ENCODE results near the gene NAA38. TPM values are rescaled to one million over a fixed set of nuclear protein-coding genes. Genes with fewer than 3 reads are reported as not detected.

Gene NAA38
- total RNA-seq, 2 donors from 2014 or later = 77.1 to 85.0 TPM

DNA sequence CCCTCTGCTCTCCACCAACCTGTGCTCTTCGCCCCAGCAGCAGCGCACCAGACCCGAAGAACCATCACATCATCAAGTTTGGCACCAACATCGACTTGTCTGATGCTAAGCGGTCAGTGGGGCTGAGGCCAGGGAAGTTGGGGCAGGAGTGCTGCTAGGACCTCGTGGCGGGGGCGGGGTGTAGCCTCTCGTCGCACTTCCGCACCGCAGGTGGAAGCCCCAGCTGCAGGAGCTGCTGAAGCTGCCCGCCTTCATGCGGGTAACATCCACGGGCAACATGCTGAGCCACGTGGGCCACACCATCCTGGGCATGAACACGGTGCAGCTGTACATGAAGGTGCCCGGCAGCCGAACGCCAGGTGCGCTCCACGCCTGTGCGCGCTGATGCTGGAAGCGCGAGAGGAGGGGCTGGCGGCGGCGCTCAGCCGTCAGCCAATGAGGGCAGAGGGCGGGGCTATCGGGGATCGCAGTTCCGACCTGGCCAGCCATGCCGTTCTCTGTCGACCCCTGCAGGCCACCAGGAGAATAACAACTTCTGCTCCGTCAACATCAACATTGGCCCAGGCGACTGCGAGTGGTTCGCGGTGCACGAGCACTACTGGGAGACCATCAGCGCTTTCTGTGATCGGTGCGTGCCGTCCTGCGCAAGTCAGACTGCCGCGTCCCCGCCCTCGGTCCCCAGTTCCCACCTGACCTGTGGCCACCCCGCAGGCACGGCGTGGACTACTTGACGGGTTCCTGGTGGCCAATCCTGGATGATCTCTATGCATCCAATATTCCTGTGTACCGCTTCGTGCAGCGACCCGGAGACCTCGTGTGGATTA is 5.7 kb downstream of the NAA38 start:
- H3K27me3 ChIP-seq = no peaks in the 10 kb centered on the region
- peaks cover 66% of the 10 kb centered on the region for H3K36me3 ChIP-seq
- H3K27ac ChIP-seq = peak overlapping the region in 1 of 2 donors; percentile 57
- H3K9me3 ChIP-seq = no peaks in the 10 kb centered on the region
- peak; percentile 98 to 100 for TF ChIP-seq CTCF (IDR thresholded peaks at IDR 0.05)
- no peak for DNase-seq (ENCODE audit: low spot score)
- H3K4me3 ChIP-seq = peak overlapping the region in 1 of 2 donors; percentile 6
- peaks cover 0 to 34% of the 10 kb centered on the region in 2 donors for H3K4me1 ChIP-seq

- H3K27ac ChIP-seq = peak overlapping the region in 1 of 2 donors; percentile 11
- DNase-seq (ENCODE audit: low spot score) = no peak
- no peak overlapping the region for H3K4me3 ChIP-seq
- H3K9me3 ChIP-seq = no peaks in the 10 kb centered on the region
- TF ChIP-seq CTCF (IDR thresholded peaks at IDR 0.05) = no peak
- no peaks in the 10 kb centered on the region for H3K27me3 ChIP-seq
- peaks cover 0 to 29% of the 10 kb centered on the region in 2 donors for H3K4me1 ChIP-seq
- peaks cover 66% of the 10 kb centered on the region for H3K36me3 ChIP-seq
Measured at GRCh38 chr17:7850701-7851437, 6.5 kb downstream of the NAA38 start.

GRCh38 chr17:7849751-7850504 is 7.4 kb downstream of the NAA38 start:
- Histone ChIP-seq H3K4me1 (peaks cover 0 to 29% of the 10 kb centered on the region in 2 donors), H3K36me3 (peaks cover 66% of the 10 kb centered on the region)
- no peak for DNase-seq (ENCODE audit: low spot score)

DNA sequence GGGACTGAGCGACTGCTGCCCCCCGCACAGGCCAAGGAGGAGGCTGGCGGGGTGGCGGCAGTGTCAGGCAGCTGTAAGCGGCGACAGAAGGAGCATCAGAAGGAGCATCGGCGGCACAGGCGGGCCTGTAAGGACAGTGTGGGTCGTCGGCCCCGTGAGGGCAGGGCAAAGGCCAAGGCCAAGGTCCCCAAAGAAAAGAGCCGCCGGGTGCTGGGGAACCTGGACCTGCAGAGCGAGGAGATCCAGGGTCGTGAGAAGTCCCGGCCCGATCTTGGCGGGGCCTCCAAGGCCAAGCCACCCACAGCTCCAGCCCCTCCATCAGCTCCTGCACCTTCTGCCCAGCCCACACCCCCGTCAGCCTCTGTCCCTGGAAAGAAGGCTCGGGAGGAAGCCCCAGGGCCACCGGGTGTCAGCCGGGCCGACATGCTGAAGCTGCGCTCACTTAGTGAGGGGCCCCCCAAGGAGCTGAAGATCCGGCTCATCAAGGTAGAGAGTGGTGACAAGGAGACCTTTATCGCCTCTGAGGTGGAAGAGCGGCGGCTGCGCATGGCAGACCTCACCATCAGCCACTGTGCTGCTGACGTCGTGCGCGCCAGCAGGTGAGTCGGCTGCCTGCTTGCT is 8.1 kb downstream of the NAA38 start:
- Histone ChIP-seq H3K27ac (no peak overlapping the region), H3K27me3 (no peaks in the 10 kb centered on the region), H3K4me1 (peaks cover 0 to 23% of the 10 kb centered on the region in 2 donors), H3K4me3 (no peak overlapping the region), H3K9me3 (no peaks in the 10 kb centered on the region), H3K36me3 (peaks cover 66% of the 10 kb centered on the region)
- no peak for TF ChIP-seq CTCF (IDR thresholded peaks at IDR 0.05)
- no peak for DNase-seq (ENCODE audit: low spot score)

More at GRCh38 chr17:7849751-7850504, 7.4 kb downstream of the NAA38 start:
- no peaks in the 10 kb centered on the region for H3K9me3 ChIP-seq
- no peaks in the 10 kb centered on the region for H3K27me3 ChIP-seq
- H3K27ac ChIP-seq = no peak overlapping the region
- H3K4me3 ChIP-seq = no peak overlapping the region
- no peak for TF ChIP-seq CTCF (IDR thresholded peaks at IDR 0.05)

GRCh38 chr17:7848739-7849129 is 8.6 kb downstream of the NAA38 start:
- H3K27ac ChIP-seq = no peak overlapping the region
- no peak for DNase-seq (ENCODE audit: low spot score)
- peaks cover 64% of the 10 kb centered on the region for H3K36me3 ChIP-seq
- H3K4me1 ChIP-seq = peaks cover 0 to 22% of the 10 kb centered on the region in 2 donors
- H3K9me3 ChIP-seq = no peaks in the 10 kb centered on the region
- H3K27me3 ChIP-seq = no peaks in the 10 kb centered on the region
- TF ChIP-seq CTCF (IDR thresholded peaks at IDR 0.05) = no peak
- no peak overlapping the region for H3K4me3 ChIP-seq
